Kidney epithelial cell (primary cell): Measurements from ENCODE around the gene HSPA4L. TPM values are rescaled to one million over a fixed set of nuclear protein-coding genes. Genes with fewer than 3 reads are reported as not detected.

ENCODE experiments used
- DNase-seq: peaks from one replicate; pipeline ENCODE4 v3.0.0-alpha.2; 2010; ENCODE audit warnings: low read depth
- H3K27me3 ChIP-seq: 2 replicates; pipeline ENCODE4 v1.6.0; 2011; ENCODE audit warnings: low read length; ENCODE audit not compliant: control insufficient read depth, insufficient read depth
- H3K36me3 ChIP-seq: 2 replicates; pipeline ENCODE4 v1.5.1; 2011; ENCODE audit warnings: low read length; ENCODE audit not compliant: control insufficient read depth, insufficient read depth
- H3K4me3 ChIP-seq: 2 replicates; pipeline ENCODE4 v1.5.1; 2011; ENCODE audit warnings: low read depth, mild to moderate bottlenecking, control low read depth, low read length
- CTCF ChIP-seq: IDR thresholded peaks from 2 replicates; pipeline ENCODE4 v1.5.1; 2011; ENCODE audit warnings: mild to moderate bottlenecking, moderate library complexity, low read length, control low read depth, inconsistent platforms; ENCODE audit not compliant: insufficient read depth, poor library complexity, severe bottlenecking
- total RNA-seq: library from RNA; depleted of rRNA; stranded (reverse); fragments of >200 nt; gene quantifications from 2 replicates; pipeline ENCODE4 v1.2.3, GENCODE V29; 2015

Gene HSPA4L
- total RNA-seq, 1 donor from 2014 or later = 10.2 TPM

DNA sequence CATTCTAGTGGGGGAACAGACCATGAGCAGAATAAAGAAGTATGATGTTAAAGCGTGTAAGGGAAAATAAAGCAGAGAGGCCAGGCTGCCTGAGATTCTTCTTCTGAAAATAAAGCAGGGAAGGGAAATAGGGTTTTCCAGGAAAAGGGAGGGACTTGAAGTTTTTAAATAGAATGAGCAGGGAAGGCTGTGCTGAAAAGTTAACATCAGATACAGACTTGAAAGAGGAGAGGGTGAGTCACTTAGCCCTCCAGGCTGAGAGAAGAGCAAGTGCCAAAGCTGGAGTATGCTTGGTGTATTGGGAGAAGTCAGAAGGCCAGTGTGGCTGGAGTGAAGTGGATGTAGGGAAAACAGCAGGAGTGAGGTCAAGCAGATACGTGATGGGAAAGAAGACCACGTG, 88.6 kb downstream of the HSPA4L start:
- Histone ChIP-seq H3K4me3 (no peak overlapping the region), H3K27me3 (no peaks in the 10 kb centered on the region), H3K36me3 (no peaks in the 10 kb centered on the region)
- peak; percentile 38 for DNase-seq
- TF ChIP-seq CTCF = no peak

DNA sequence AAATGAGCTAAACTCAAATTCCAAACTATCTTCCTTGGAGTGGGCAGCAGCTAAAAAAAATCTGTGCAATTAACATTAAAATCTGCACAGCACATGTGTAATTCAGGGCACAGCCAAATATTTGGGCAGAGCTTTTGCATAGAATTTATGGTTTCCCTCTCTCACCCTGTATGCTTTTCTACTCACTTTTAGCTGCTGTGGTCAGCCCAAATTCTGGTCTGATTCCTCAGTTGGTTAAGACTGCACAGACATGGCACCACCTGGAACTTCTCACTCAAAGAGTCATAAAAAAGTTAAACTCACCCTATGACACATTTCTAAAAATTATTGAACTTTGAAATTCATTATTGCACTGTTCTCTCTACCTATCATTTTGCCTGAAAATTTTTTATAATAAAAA, 93.7 kb downstream of the HSPA4L start:
- H3K4me3 ChIP-seq = no peak overlapping the region
- H3K36me3 ChIP-seq = no peaks in the 10 kb centered on the region
- DNase-seq = no peak
- H3K27me3 ChIP-seq = no peaks in the 10 kb centered on the region
- no peak for TF ChIP-seq CTCF

DNA sequence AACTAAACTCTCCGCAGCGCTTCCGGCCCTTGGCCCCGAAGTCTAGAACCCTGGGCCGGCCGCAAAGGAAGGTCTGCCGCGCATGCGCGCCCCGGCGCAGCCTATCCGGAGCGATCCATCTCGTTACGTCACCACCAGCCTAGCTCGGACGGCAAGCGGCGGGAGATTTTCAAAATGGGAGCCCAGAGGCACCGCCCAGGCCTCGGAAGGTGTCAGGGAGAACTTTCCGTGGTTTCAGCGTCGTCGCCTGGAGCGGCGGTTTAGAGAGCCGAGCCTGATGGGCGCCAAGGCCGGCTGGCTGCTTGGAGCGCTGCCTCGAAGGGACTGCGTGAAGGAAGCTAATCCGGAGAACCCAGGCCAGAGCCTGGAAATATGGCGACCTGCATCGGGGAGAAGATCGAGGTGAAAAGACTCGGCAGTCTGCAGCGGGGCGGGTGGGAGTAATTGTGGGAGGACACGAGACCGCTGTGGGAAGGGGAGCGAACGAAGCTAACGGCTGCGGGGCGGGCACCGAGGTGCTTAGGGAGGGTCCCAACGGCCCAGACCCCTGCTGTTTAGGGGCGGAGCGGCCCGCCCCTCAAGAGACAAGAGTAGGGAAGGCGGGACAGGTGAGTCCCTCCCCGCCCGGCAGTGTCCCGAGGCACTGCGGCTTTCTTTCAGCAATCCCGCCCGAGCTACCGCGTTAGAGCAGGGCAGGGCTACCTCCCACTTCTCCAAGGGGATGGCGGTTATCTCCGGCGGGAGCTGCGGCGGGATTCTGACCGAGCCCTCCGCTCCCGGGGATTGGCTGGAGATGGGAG, 98.8 kb downstream of the HSPA4L start, which contains the start of gene PLK4:
Gene PLK4, plus strand, starts transcription at position 131 of the 800 bp plus-strand sequence. Its CDS starts 242 bp downstream, at position 373.
- H3K27me3 ChIP-seq = no peaks in the 10 kb centered on the region
- peak within 1 kb of the TSS; percentile 75 for H3K4me3 ChIP-seq
- peak; percentile 84 for DNase-seq
- H3K36me3 ChIP-seq = no peaks in the 10 kb centered on the region
- no peak for TF ChIP-seq CTCF

- Histone ChIP-seq H3K36me3 (no peaks in the 10 kb centered on the region), H3K4me3 (peak overlapping the region; percentile 75), H3K27me3 (no peaks in the 10 kb centered on the region)
- no peak for TF ChIP-seq CTCF
- DNase-seq = no peak
Measured at GRCh38 chr4:127881563-127881864, 99.4 kb downstream of the HSPA4L start.

DNA sequence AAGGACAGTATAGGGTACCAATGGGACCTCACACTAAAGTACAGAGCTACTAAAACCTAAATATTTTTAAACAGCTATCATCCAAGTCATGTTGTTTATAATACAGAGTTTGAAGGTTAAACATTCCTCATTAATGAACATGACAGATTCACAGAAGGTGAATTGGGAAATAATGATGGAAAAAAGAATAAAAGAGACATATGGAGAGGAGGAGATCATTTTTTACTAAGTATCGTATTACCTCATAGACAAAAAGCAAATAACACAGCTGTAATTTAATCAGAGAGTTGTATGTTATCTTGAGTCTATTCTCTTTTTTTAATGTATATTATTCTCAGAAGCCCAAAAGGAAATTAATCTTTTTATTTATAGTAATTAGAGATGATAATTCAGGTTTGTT, 106.4 kb downstream of the HSPA4L start:
- no peak for TF ChIP-seq CTCF
- Histone ChIP-seq H3K27me3 (no peaks in the 10 kb centered on the region), H3K36me3 (no peaks in the 10 kb centered on the region), H3K4me3 (no peak overlapping the region)
- no peak for DNase-seq

- Histone ChIP-seq H3K27me3 (no peaks in the 10 kb centered on the region), H3K36me3 (no peaks in the 10 kb centered on the region), H3K4me3 (no peak overlapping the region)
- TF ChIP-seq CTCF = no peak
- no peak for DNase-seq
Measured at GRCh38 chr4:127889903-127890302, 107.8 kb downstream of the HSPA4L start.
